Activated CD8-positive, alpha-beta memory T cell treated with anti-CD3 and anti-CD28 coated beads for 36 hours (primary cell): ENCODE results near the gene SHANK1. TPM values are rescaled to one million over a fixed set of nuclear protein-coding genes. Genes with fewer than 3 reads are reported as not detected.

Source experiments
- CTCF ChIA-PET: fragments of 350-600 bp; sonication (Branson Sonifier 250); formaldehyde crosslinking; loops from one replicate; lab custom pipeline; 2021; ENCODE audit warnings: antibody characterized with exemption; lab: Charles Lee
- POLR2A ChIA-PET: fragments of 350-600 bp; sonication (Branson Sonifier 250); formaldehyde crosslinking; loops from one replicate; lab custom pipeline; 2021; ENCODE audit warnings: antibody characterized with exemption; lab: Charles Lee
- total RNA-seq, 2 experiments: library from RNA; stranded (reverse); gene quantifications; one replicate each; pipeline ENCODE4 v1.2.3, GENCODE V29; 2021

The SHANK1 gene
- total RNA-seq, 2 experiments from 2014 or later: not detected

DNA sequence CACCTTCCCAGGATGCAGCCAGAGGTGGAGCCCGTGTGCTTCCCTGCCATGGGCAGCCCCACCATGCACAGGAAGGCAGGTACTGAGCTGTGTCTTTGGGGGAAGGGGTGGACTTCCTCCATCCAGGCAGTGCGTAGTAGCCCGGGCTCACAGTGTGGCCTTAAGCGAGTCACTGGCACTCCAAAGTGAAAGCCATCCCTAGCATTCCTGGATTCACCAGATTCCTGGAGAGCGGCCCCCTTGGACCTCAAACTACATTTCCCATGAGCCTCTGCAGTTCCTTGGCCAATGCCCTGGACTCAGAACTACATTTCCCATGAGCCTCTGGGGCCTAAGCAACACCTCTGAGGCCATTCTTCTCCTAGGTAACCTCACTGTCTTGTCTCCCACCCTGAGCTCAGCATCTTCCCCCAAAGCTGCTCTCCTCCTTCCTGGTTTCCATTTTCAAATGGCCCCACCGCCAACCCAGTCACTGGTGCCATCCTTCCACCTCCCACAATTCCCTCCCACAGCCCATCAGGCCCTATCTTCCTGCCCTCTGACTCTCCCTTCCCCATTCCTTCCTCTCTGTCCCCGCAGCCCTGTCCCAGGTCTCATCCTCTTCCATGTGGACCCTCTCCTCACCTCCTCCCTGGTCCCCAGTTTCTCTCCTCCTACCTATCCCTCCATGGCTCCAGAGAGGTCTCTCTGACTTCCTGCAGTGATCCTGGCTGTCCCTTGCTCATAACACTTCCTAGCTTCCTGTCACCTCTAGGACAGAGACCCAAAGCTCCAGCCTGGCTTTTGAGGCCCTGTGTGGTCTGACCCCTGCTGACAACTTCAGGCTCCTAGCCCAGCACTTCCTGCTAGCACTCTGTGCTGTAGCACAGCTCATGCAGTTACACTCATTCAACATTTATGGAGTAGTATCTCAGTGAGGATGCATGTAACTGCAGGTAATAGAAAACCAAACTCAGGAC is 69.9 kb downstream of the SHANK1 start, which contains the start of gene C19orf81:
Gene C19orf81 (plus strand): TSS at position 13 of the 959 bp plus-strand sequence. CDS start 0 bp downstream, at position 13.
- POLR2A ChIA-PET: no interaction called here
- CTCF ChIA-PET: no interaction called here

DNA sequence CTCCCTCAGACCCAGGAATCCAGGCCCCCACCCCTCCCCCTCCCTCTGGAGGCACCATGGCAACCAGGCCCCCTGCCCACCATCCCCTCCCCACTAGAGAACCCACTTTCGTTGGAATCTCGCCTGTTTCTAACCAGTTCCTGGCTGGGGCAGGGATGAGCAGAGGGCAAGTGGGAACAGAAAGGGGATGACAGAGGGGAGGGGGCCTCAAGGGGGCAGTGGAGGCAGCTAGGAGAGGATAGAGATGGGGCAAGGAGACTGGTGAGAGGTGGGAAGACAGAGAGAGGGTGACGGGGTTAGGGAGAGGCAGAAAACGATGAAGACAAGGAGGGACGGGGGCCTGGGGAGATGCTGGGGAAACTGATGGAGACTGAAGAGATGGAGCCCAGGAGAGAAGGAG is 70.9 kb downstream of the SHANK1 start:
- CTCF ChIA-PET: no interaction called here
- POLR2A ChIA-PET: no interaction called here

DNA sequence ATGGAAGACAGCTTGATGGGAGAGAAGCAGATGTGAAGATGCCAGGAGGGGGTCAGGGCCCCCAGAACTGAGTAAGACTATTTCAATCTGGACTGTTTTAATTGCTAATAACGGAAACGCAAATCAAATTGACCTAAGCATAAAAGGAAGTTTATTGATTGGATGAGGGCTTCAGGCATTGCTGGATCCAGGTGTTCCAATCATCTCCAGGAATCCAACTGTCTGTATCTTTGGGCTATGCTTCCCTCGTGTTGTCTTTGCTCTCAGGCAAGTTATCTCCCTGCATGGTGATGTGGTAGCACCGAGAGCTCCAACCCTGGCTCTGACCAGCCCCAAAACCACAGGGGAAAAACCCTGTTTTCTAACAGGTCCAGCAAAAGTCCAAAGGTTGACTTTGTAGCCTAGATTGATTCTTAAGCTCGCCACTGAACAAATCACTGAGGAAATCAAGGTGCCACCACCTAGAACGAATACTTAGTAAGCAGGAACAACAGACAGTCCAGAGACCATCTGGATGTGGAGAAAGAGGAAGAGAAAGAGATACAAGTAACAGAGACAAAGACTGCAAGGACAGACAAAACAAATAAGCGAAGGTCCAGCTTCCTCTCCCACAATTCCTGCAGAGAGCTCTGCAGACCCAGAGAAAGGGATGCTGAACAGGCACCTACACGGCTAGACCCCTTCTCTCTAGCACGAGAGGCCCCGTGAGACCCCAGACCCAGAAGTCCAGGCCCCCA is 71.6 kb downstream of the SHANK1 start:
- POLR2A ChIA-PET: no interaction called here
- CTCF ChIA-PET: no interaction called here

DNA sequence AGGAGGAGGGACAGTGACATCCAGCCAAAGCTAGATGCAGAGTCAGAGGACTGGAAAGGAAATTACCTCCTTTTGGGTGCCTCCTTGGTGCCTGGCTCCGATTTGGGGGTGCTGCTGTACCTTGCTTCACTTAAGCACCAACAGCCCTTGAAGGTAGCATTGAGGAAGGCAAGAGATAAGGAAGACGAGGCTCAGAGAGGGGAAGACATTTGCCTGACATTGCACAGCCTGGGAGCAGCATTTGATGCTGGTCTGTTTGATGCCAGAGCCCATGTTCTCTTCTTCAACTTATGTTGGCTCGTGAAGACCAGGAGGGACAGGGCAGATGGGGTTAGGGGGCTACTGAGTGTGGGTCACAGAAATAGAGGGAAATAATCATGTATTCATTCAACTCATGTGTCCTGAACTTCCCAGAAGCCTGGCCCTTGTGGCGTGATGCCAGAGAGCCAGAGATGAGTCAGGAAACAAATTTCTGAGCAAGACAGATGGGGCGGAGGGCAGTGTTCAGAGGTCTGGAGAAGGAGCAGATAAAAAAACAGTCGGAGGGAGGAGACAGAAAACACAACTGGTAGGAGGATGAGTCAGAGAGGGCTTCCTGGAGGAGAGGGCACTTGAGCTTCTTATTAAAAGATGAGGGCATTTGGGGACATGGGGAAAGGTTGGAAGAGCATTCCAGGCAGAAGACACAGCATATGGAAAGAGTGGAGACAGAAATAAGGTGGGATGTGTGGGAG is 73.4 kb downstream of the SHANK1 start:
- ChIA-PET POLR2A (no interaction called here), CTCF (interaction anchor here (0.5 kb wide), 1 partner anchor 19 kb away, joined by 6 read pairs; no protein-coding TSS in a partner anchor)

DNA sequence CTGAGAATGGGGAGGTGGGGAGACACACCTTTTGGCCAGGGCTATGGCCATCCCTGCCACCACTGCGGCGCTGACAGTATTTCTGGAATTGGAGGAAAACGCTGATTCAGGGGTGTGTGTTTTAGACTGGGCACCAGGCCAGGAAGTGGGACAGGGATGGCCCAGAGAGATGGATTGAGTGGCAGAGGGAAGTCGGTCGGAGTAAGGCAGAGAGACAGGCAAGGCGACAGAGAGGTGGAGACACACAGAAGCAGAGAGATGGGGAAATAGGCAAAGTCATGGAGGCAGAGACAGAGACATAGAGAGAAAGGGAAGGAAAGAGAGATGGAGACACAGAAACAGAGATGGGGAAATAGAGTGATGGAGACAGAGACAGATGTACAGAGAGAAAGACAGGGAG is 74.5 kb downstream of the SHANK1 start:
- CTCF ChIA-PET: no interaction called here
- POLR2A ChIA-PET: no interaction called here

DNA sequence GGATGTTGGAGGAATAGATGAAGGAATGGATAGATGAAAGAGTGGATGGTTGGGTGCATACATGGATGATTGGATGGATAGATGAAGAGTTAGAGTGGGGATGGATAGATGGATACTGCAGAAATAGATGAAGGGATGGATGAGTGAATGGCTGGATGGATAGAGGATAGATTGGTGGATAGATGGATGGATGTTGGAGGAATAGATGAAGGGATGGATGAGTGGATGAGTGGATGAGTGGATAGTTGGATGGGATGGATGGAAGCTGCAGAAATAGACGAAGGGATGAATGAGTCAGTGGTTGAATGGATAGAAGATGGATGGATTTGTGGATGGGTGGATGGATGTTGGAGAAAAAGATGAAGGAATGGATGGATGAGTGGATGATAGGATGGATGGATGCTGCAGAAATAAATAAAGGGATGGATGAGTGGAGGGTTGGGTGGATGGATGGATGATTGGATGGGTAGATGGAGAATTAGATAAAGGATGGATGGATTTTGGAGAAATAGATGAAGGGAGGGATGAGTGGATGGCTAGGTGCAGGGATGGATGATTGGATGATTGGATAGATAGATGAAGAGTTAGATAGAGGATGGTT is 75.2 kb downstream of the SHANK1 start:
- ChIA-PET POLR2A (no interaction called here), CTCF (no interaction called here)

DNA sequence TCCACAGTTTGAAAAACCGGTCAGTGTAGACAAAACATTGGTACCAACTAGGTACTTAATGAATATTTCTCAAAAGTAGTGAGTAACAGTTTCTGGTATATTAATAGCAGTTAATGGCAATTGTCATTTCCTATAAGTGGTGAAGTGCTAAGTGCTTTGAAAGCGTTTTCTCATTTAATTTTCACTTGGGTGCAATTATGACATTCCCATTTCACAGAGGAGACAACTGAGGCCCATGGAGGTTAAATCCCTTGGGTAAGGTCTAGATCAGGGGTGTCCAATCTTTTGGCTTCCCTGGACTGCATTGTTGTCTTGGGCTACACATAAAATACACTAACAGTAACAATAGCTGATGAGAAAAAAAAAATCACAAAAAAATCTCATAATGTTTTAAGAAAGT is 79.2 kb downstream of the SHANK1 start:
- ChIA-PET POLR2A (no interaction called here), CTCF (no interaction called here)

DNA sequence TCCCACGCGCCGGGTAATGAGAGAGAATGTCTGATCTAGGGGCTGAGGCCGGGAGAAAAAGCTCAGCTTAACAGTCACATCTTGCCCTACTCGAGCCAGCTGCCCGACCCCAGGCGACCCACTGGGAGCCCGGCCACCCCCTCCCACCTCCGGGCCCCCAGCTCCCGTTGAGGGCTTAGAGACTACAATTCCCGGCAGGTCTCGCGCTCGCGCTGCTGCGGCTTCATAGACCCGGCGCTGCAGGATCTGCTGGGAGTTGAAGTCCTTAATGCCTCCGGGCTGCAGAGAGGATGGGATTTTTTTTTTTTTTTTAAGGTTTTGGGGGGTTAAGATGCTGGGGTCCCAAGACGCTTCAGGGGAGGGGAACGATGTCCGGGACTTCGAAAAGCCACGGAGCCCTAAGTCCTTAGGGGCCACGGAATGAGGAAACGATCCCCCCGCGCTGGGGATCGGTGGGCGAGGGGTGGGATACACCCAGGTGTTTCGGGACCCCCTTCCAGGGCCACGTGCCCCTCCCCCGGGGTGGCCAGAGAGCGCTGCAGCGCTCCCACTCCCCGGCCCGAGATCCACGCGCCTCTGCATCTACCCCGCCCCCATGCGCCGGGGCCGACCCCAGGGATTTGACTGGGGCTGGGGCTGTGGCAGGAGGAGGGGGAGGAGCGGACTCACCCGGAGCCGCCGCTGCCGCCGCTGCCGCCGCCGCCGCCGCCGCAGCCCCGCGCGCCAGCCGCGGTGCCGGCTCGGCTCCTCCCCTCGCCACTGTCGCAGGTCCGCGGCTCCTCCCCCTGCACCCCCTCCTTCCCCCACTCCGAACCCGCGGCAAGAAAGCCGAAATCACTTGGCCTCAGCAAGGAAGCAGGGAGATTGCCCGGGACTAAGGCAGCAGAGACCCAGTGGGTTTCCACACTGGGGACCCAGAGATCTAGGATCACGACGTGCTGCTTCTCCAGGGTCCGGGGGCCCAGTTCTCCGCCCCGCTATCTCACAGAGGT is 80.2 kb downstream of the SHANK1 start, which contains the start of gene SYT3:
Gene SYT3 (minus strand): TSS at position 761 of the 992 bp plus-strand sequence. CDS start 2,470 bp downstream, outside the sequence.
- CTCF ChIA-PET: no interaction called here
- POLR2A ChIA-PET: no interaction called here

DNA sequence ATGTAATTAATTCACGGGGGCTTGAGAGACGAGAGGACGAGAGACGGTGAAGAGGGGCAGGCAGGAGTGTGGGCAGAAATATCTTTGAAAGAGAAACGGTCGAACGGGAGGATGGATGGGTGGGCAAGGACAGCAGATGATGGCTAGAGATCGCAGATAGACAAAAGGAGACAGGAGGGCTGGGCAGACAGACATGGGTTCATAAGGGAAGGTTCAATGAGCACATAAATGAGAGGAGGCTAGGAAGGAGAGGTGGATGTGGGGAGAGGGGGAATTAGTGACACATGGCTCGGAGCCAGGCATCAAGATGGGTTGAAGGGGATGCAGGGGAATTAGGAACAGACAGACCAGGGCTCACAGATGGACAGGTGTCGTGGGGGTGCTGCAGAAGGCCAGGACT is 81.0 kb downstream of the SHANK1 start:
- ChIA-PET POLR2A (no interaction called here), CTCF (no interaction called here)

DNA sequence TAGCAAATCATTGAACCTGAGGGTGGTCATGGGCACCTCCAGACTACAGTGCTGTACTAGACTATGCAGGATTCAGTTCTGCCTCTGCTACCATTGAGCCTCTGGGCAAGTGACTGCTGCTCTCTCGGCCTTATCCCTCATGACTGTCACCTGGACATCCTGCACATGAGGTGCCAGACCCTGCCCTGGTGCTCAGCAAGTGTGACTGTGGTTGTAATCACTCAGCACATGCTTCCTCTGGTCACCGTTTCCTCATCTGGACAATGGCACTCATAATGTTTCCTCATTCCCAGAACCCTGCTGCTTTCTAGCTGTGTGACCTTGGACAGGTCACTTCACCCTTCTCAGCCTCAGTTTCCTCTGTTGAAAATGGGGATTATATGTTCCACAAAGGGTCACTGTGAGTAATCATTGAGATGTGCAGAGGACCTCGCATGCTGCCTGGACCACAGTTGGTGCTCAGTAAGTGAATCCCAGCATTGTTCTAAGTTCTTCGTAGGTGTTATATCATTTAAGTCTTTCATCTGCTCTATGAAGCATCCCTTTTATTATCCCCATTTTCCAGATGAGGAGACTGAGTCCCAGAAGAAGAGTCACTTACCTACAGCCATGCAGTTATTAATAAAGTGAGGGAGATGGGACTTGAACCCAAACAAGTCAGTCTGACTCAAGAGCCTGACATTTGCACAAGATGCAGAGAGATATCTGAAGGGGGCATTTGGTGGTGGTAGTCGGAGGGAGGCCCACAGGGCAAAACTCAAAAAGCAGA is 83.1 kb downstream of the SHANK1 start:
- CTCF ChIA-PET: no interaction called here
- POLR2A ChIA-PET: no interaction called here

DNA sequence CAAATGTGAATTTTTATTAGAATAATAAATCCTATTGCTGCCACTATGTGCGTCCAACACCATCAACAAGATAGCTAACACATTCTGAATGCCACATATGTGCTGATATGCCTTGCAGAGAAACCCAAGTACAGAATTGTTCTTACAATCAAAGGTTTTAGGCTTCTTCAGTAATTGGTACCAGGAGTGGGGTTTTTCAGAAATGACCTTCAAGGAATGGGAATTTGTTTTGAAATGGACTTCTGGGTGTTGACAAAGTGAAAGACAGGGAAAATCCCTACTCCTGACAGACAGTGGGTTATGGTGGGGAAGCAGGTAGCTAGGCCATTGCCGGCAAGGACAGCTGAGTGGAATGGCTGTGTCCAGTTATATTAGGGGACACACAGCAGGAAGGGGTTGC is 85.6 kb downstream of the SHANK1 start:
- ChIA-PET CTCF (no interaction called here), POLR2A (no interaction called here)

DNA sequence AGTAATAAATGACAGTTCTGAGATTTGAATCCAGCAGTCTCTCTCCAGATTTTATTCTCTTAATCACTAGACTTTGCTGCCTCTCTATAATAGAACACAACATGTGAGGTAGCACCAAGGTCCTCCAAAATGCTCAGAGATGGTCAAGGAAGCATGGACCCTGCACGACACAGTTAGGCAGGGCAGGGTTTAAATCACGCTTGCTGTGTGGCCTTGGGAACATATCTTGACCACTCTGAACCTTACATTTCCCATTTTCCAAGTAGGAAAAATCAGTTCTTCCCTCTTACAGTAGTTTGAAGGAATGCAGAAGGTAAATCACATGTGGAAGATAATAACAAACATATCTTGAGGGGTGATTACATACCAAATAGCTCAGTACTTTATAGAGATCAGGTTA is 86.2 kb downstream of the SHANK1 start:
- ChIA-PET POLR2A (no interaction called here), CTCF (interaction anchor here (0.6 kb wide), 1 partner anchor 159 kb away, joined by 4 read pairs; no protein-coding TSS in a partner anchor)

DNA sequence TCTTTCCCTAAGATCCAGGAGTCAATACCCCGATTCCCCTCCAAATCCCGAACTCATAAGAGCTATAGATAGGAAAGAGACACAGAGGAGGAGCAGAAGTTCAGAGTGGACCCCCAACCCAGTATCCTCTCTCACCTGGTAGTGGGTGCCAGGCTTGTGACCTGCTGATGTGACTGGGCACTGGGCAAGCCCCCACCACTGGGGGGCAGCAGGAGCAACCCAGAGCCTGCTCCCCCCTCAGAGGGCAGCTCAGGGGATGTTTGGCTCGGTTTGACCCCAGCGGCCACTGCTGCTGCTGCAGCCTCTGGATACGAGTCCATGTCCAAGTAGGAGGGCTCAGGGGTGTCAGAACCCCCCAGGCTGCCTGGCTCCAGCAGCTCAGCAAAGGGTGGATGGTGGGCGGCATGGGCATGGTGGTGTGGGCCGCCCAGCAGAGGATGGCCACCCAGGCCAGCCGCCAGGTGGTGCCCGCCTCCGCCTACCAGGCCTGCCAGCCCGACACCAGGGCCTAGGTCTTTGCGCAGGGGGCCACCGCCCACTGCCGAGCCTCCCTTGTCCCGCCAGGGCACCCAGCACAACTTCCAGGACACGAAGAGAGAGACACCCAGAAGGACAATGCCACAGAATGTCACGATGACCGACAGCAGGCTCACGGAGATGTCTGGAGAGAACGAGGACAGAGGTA is 87.3 kb downstream of the SHANK1 start:
- POLR2A ChIA-PET: no interaction called here
- CTCF ChIA-PET: no interaction called here

DNA sequence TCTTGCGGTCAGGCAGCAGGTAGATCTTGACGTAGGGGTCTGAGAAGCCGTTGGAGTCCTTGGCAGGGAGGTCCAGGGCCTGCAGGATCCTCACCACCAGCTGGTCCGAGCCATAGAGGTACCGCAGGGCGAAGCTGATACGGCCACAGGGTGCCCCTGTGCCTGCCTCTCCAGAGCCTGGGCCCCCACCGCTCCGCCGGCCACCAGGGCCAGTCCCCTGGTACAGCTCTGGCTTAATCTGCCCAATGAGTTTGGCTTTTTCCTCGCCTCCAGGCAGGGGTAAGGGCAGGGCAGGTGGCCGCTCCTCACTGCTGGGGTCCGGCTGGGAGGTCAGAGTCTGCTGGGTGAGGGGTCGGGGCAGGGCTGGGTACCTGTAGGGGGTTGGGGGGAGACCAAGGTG is 89.8 kb downstream of the SHANK1 start:
- POLR2A ChIA-PET: no interaction called here
- CTCF ChIA-PET: no interaction called here

DNA sequence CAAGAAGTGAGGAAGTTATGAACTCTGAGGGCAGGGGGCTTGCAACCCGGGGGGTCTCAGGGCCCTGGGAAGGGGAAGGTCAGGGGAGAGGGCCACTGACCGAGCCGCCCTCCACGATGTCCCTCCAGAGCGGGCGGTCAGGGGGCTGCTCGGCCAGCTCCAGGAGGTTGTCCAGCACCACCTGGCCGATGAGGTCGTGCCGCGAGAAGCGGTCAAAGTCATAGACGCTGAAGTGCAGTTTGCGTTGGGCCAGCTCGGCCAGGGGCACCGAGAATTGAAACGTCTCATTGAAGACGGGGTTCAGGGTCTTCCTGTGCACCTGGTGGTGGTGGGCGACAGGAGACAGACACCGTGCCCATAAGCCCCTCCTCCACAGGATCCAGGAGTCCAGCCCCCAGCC is 90.4 kb downstream of the SHANK1 start:
- ChIA-PET CTCF (no interaction called here), POLR2A (no interaction called here)

DNA sequence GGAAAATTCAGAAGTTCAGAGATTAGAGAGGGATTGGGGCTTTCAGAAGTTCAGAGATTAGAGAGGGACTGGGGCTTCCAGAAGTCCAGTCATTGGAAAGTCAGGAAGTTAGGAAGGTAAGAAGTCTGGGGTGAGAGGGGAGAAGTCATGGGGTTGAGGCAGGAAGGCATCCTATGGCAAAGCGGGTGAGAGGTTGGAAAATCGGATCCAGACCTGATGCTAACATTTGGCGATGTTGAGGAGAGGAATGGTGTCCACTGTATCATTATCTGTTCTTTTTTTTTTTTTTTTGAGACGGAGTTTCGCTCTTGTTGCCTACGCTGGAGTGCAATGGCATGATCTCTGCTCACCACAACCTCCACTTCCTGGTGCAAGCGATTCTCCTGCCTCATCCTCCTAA is 91.1 kb downstream of the SHANK1 start:
- POLR2A ChIA-PET: no interaction called here
- CTCF ChIA-PET: interaction anchor here (0.6 kb wide), 1 partner anchor 263 kb away, joined by 3 read pairs; no protein-coding TSS in a partner anchor

DNA sequence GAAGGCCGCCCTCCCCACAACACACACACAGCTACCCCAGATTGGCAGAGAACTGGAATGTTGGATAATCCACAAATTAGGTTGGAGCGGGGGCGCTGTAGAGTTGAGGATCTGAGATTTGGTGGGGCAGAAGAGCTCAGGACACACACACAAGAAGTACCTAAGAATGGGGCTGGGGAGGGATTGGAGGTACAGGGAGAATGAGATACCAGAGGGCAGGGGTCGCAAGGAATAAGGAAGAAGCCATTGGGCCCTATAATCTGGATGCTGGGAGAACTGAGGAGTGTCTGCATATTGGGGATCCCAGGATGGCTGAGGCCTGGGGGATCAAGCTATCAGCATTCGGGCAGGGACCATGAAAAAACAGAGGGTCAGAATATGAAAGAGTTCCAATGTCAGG is 91.5 kb downstream of the SHANK1 start:
- ChIA-PET CTCF (interaction anchor here (0.6 kb wide), 1 partner anchor 263 kb away, joined by 3 read pairs; no protein-coding TSS in a partner anchor), POLR2A (no interaction called here)
